Smooth muscle cell (in vitro differentiated cells): ENCODE results near the gene MRPL46. TPM values are rescaled to one million over a fixed set of nuclear protein-coding genes. Genes with fewer than 3 reads are reported as not detected.

ENCODE experiments used
- DNase-seq: peaks from one replicate; lab custom pipeline; 2025; ENCODE audit not compliant: unreplicated experiment; lab: John Stamatoyannopoulos, UW
- H2AFZ ChIP-seq: fragments of 200-600 bp; sonication (generic); 2 replicates; pipeline ENCODE4 v1.6.0; 2016; ENCODE audit warnings: antibody characterized with exemption, low read depth, mild to moderate bottlenecking
- H3F3A ChIP-seq: fragments of 200-600 bp; sonication (generic); 2 replicates; pipeline ENCODE4 v1.6.0; 2017; ENCODE audit warnings: antibody characterized with exemption, low read depth
- H3K27ac ChIP-seq: fragments of 200-600 bp; sonication (generic); 2 replicates; pipeline ENCODE4 v1.5.1; 2016; ENCODE audit warnings: low read depth, mild to moderate bottlenecking
- H3K27me3 ChIP-seq: fragments of 200-600 bp; sonication (generic); 2 replicates; pipeline ENCODE4 v1.6.1; 2016; ENCODE audit warnings: low read depth, mild to moderate bottlenecking
- H3K36me3 ChIP-seq: fragments of 200-600 bp; sonication (generic); 2 replicates; pipeline ENCODE4 v1.5.1; 2016; ENCODE audit warnings: low read depth
- H3K4me1 ChIP-seq: fragments of 200-600 bp; sonication (generic); 2 replicates; pipeline ENCODE4 v1.5.1; 2016; ENCODE audit warnings: low read depth
- H3K4me2 ChIP-seq: fragments of 200-600 bp; sonication (generic); 2 replicates; pipeline ENCODE4 v1.6.0; 2016; ENCODE audit warnings: mild to moderate bottlenecking
- H3K4me3 ChIP-seq: fragments of 200-600 bp; sonication (generic); 2 replicates; pipeline ENCODE4 v1.5.1; 2016; ENCODE audit warnings: mild to moderate bottlenecking
- H3K79me2 ChIP-seq: fragments of 200-600 bp; sonication (generic); 2 replicates; pipeline ENCODE4 v1.6.0; 2016; ENCODE audit warnings: low read depth, mild to moderate bottlenecking
- H3K9ac ChIP-seq: fragments of 200-600 bp; sonication (generic); 2 replicates; pipeline ENCODE4 v1.6.0; 2016; ENCODE audit warnings: low read depth
- H3K9me3 ChIP-seq: fragments of 200-600 bp; sonication (generic); replicated peaks from 2 replicates; pipeline ENCODE4 v1.5.1; 2016; ENCODE audit warnings: low read depth
- H4K20me1 ChIP-seq: fragments of 200-600 bp; sonication (generic); 2 replicates; pipeline ENCODE4 v1.6.0; 2016; ENCODE audit warnings: low read depth
- WGBS: methylation state at CpG from one replicate; pipeline ENCODE4 v1.1.7; 2016; ENCODE audit warnings: low lambda C conversion rate; 5-methylcytosine and 5-hydroxymethylcytosine counted together
- polyA plus RNA-seq: library from polyadenylated mRNA; unstranded; fragments of >200 nt; fragmentation: Nextera tagmentation; extraction: Ambion mirVana; gene quantifications from 2 replicates; pipeline ENCODE4 v1.2.1, GENCODE V29; 2016
- total RNA-seq: library from RNA; depleted of rRNA; stranded (reverse); fragments of >200 nt; gene quantifications from 2 replicates; pipeline ENCODE4 v1.2.3, GENCODE V29; 2014
- TF ChIP-seq, protein P1 (sequence below): fragments of 200-600 bp; sonication (generic); IDR thresholded peaks from 2 replicates; pipeline ENCODE4 v1.5.1; 2017; ENCODE audit warnings: borderline replicate concordance, mild to moderate bottlenecking, antibody characterized with exemption; ENCODE audit not compliant: insufficient read depth, poor library complexity, severe bottlenecking

Gene MRPL46
- total and polyA plus RNA-seq, 2 experiments from 2014 or later = 17.1 to 31.0 TPM

DNA sequence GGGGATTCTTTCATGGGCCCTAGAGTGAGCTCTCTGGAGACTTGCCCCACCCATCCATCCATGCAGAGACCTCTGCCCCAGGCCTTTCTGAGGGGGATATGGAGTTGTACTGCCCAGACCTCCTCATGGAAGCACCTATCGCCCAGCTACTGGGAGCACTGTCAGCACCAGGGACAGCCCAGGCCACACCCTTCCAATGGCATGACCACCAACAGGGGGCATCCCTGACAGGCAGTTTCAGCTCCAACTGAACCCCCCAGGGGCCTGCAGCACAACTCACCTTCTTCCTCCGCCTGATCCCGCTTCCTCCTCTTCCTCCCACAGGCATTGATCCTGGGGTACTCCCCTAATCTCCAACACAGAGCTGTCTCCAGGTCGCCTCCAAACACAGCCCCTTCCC is 22.1 kb upstream of the MRPL46 start:
- 76% methylated on average over 4 of the region's 4 CpGs for WGBS
- TF ChIP-seq, protein P1, sequence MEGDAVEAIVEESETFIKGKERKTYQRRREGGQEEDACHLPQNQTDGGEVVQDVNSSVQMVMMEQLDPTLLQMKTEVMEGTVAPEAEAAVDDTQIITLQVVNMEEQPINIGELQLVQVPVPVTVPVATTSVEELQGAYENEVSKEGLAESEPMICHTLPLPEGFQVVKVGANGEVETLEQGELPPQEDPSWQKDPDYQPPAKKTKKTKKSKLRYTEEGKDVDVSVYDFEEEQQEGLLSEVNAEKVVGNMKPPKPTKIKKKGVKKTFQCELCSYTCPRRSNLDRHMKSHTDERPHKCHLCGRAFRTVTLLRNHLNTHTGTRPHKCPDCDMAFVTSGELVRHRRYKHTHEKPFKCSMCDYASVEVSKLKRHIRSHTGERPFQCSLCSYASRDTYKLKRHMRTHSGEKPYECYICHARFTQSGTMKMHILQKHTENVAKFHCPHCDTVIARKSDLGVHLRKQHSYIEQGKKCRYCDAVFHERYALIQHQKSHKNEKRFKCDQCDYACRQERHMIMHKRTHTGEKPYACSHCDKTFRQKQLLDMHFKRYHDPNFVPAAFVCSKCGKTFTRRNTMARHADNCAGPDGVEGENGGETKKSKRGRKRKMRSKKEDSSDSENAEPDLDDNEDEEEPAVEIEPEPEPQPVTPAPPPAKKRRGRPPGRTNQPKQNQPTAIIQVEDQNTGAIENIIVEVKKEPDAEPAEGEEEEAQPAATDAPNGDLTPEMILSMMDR = no peak
- no peaks in the 10 kb centered on the region for H3K79me2 ChIP-seq

DNA sequence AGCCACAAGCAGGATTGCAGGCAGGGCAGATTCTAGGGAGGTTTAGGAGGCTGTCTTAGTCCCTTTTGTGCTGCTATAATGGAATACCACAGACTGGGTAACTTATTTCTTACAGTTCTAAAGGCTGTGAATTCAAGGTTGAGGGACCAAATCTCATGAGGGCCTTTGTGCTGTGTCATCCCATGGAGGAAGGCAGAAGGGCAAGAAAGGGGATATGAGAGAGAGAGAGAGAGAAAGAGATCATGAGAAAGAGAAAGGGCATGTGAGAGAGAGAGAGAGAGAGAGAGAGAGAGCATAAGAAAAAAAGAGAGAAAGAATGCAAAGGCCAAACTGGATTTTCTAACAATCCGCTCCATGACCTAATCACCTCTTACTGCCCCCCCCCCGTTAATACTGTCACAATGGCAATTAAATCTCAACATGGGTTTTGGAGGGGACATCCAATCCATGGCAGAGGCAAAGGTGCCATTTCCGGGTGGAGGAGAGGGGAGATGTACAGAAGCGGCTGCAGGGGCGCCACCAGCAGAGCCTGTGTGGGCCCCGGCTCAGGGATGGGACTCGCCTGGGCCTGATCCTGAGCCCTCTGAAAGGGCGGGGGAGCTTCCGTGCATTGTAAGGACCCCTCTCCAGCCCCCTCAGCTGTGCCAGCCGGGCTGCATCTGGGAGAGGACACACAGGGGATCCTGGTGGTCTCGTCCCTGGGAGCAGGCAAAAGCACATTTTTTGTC is 20.8 kb upstream of the MRPL46 start:
- Histone ChIP-seq H3K4me3 (no peak overlapping the region), H3K27me3 (no peaks in the 10 kb centered on the region), H3K4me1 (peaks cover 21% of the 10 kb centered on the region), H3K36me3 (no peaks in the 10 kb centered on the region), H3K27ac (no peak overlapping the region), H3K79me2 (no peaks in the 10 kb centered on the region), H2AFZ (no peak overlapping the region), H3K9ac (no peak overlapping the region), H4K20me1 (no peaks in the 10 kb centered on the region), H3F3A (no peaks in the 10 kb centered on the region), H3K4me2 (no peak overlapping the region), H3K9me3 (no peaks in the 10 kb centered on the region)
- DNase-seq = no peak
- WGBS = 77% methylated on average over 11 of the region's 11 CpGs
- TF ChIP-seq, protein P1 = no peak

More for the DNA sequence above, 22.1 kb upstream of the MRPL46 start:
- H3K9me3 ChIP-seq = no peaks in the 10 kb centered on the region
- H3K9ac ChIP-seq = no peak overlapping the region
- no peaks in the 10 kb centered on the region for H3F3A ChIP-seq
- peaks cover 17% of the 10 kb centered on the region for H3K4me1 ChIP-seq
- no peaks in the 10 kb centered on the region for H3K36me3 ChIP-seq
- DNase-seq = no peak
- no peaks in the 10 kb centered on the region for H4K20me1 ChIP-seq
- no peak overlapping the region for H3K4me2 ChIP-seq
- H3K4me3 ChIP-seq = no peak overlapping the region
- H3K27ac ChIP-seq = no peak overlapping the region
- no peak overlapping the region for H2AFZ ChIP-seq
- no peaks in the 10 kb centered on the region for H3K27me3 ChIP-seq

DNA sequence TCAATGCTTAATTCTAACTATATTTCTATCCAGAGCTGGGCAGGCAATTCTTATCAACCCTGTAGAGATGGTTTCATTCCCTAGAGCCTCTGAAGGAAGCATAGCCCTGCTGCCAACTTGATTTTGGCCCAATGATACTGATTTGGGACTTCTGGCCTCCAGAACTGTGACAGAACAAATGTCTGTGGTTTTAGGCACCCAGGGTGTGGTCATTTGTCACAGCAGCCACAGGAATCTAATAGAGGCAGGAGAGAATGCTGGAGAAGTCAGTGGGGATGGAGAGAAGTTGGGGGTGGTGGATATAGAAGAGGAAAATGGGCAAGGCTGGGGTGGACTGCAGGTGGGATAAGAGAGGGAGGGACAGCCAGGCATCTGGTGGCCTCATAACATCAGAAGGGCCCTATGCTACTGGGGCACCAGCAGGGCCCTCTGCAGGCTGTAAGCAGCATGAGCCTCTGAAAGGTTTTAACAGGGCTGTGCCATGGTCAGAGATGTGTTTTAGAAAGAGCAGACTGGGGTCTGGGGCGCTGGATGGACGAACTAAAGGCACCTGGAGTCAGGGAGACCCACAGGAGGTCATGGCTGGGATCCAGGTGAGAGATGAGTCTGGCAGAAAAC is 20.1 kb upstream of the MRPL46 start:
- Histone ChIP-seq H3K4me1 (peaks cover 21% of the 10 kb centered on the region), H3K9me3 (no peaks in the 10 kb centered on the region), H3K79me2 (no peaks in the 10 kb centered on the region), H3K27me3 (no peaks in the 10 kb centered on the region), H3K4me3 (no peak overlapping the region), H3K27ac (no peak overlapping the region), H3F3A (no peaks in the 10 kb centered on the region), H3K36me3 (no peaks in the 10 kb centered on the region), H2AFZ (no peak overlapping the region), H4K20me1 (no peaks in the 10 kb centered on the region), H3K9ac (no peak overlapping the region), H3K4me2 (no peak overlapping the region)
- DNase-seq = no peak
- 83% methylated on average over 2 of the region's 2 CpGs for WGBS
- TF ChIP-seq, protein P1 = no peak
